HG02798 (cell line): ENCODE data around the gene HMG20A.

Experiments used
- ATAC-seq: cut with Tn5 transposase; IDR thresholded peaks from one replicate; pipeline ENCODE4 v1.9.1; 2021; ENCODE audit warnings: mild to moderate bottlenecking; ENCODE audit not compliant: unreplicated experiment, poor library complexity

The HMG20A gene

DNA sequence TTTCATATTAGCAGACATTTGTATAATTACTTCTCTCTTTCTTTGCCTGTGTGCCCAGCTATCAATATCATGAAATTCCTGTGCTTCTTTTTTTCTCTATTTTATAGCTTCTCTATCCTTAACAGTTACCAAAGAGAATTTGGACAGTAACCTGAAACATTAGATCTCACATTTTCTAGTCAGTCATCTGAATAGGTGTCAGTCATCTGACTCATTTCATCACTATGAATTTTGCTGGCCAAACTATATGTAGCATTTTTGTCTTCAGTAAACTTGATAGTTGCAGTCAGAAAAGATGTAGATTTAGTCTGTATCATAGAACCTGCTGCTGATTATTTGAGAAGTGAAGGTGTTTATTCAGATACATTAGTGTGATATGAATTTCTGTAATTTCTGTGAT is 52.6 kb downstream of the HMG20A start:
- ATAC-seq, result no peak

DNA sequence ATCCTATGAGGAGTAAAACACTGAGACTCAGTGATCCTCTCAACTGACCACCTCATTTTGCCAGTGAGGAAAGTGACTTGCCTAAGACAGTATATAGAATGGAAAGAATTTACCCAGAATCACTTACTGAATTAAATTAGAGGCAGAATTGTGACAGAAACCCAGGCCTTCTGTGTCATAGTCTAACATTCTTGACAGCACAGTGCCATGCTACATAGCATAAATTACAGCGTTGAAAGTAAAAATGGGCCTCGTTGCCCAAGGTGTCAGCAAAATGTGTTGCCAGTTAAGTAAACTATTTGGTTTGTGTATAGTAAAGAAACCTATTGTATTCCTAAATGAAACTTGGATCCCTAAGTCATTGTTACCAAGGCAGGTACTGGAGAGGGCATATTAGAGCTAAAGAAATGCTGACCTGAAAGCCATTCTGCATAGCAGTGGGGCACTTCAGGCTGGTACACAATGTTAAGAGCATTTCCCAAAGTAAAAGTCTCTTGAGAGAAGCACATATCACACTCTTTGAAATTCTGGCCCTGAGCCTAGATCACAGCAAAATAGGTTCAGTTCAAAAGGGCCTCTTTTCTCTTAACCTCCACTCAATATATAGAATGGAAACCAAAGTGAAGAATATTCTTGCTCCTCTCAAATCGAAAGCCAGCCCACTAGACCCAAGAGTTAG is 53.8 kb downstream of the HMG20A start:
- no peak for ATAC-seq

DNA sequence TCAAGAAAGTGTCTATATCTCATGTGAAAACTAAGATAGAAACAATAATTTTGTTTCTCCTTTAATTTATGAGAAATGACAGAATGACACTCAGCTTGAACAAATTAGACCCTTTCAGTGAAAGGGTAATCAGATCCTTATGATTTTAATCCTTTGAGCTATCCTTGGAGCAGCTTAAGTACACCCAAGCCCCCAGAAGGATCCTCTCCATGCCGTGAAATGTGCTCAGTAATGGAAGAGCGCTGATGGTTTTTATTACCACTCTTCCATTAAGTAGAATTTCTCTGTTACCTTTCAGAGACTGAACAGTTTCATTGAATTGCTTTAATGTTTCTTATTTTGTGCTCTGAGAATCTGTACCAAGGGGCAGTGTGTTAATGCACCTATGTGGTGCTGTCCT is 54.3 kb downstream of the HMG20A start:
- no peak for ATAC-seq

DNA sequence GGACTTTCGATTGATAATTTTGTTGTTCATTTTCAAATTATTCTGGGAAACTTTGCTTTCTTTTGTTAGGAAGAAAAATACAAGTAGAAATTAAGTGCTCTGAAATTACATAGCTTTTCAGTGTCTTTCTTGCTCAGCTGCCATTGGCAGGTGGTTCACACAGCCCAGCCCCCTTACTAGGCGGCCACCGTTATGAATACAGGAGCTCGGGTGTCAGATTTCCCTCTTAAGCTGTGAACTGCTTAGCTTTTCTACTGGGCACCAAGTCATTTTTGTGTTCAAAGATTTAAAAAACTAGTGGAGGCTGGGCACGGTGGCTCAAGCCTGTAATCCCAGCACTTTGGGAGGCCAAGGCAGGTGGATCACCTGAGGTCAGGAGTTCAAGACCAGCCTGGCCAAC is 55.2 kb downstream of the HMG20A start:
- no peak for ATAC-seq

DNA sequence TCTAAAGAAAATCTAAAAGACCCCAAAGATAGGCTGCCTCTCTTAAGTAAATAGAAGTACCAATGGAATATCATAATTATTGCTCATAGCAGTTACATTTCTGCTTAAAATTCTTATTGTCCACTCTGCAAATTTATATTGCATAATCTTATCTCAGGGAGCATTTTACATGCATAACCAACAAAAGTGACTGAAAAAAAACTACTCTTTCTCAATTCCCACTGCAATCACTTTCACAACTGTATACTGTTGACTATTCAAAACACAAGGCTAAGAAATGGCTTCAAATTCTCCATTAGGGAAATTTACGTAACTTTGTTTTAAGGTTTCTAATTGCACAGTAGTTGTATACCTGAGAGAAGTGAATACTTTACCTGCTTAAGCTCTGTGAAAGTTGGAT is 56.3 kb downstream of the HMG20A start:
- no peak for ATAC-seq

DNA sequence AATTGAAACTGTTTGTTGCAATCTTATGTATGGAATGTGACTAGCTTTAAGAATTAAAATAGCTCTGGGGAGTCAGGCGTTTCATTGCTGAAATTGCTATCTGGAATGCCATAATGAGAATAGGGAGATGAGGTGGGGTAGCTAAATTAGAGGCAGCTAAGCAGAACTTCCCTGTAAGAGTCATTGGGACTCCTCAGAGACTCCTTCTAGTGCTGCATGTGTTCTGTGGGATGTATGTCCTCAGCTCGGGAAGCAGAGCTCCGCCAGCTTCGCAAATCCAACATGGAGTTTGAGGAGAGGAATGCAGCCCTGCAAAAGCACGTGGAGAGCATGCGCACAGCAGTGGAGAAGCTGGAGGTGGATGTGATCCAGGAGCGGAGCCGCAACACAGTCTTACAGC is 57.4 kb downstream of the HMG20A start:
- no peak for ATAC-seq

DNA sequence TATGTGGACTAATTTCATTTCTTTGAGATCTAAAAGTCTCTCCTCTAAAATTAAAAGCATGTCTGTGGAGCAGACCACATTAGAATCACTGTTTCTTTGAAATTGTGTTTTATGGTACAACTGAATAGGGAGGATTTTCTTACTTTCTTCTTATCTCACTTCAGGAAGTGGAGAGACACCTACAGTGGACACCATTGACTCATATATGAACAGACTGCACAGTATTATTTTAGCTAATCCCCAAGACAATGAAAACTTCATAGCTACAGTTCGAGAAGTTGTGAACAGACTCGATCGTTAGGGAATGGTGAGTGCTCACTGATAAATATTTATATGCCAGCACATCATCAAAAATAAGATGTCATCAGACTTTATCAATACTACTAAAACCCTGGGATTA is 58.3 kb downstream of the HMG20A start:
- no peak for ATAC-seq

DNA sequence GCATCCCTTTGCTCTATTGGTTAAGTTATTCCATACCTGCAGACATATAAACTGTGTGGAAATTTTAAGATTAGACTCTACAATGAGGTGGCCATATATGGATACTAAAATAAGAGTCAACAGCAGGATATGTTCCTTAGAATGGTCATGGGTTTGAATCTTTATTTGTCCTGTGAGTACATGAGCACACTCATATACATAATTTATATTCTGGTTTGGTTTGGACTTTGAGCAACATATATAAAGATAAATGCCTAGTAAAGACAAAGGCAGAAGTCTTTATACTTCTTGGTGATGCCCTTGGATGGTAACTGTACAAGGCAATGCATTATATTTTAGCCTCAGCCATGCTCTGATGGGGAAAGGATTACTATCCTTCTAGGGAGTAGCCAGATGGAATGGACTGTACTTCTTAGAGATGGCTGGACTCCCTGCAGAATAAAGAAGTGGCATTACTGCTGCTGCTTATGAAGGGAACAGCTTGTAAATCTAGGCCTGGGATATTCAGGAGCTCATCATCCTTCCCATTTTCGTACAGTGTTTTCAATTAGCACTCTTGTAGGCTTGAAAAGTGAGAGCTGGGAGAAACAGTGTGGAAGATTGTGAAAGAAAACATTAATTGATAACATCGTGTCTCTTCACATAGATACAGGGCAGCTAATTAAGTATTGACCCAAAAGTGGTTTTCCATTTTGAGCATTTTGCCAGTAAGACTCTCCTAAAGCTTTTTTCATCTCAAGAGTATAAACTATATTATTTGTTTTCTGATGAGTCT is 60.4 kb downstream of the HMG20A start:
- no peak for ATAC-seq

DNA sequence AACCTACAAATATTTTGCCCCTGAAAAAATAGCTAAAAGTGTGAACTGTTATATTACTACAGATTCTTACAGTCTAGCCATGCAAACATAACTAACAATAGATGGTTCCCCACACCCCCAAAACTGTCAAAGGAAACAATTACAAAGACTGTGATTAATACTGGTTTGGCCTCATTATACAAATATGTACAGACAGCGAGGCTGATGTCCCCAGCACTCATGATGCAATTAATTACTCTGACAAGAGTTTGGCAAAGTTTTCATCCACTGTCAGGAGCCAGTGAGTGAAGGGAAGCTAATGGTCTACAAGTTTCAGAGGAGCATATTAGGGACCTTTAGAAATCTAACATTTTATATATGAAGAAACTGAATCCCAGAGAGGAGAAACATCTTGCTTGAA is 61.0 kb downstream of the HMG20A start:
- no peak for ATAC-seq

DNA sequence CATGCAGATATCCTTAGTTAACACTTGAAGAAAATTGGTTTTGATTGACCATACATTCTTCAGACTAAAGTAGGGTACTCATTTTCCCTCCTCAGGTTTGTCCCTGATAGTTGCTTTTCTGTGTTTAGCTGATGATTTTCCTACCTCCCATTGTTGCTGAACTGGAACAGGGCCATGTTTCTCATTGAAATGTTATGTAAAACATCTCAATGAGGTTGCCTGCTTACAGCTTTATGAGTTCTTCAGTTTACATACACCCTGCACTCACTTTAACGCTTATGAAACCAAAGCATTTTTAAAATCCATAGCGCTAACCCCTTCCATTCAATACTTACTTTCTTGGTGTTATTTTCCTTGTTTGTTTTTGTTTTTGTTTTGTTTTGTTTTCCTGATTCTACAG is 61.9 kb downstream of the HMG20A start:
- ATAC-seq, result no peak

DNA sequence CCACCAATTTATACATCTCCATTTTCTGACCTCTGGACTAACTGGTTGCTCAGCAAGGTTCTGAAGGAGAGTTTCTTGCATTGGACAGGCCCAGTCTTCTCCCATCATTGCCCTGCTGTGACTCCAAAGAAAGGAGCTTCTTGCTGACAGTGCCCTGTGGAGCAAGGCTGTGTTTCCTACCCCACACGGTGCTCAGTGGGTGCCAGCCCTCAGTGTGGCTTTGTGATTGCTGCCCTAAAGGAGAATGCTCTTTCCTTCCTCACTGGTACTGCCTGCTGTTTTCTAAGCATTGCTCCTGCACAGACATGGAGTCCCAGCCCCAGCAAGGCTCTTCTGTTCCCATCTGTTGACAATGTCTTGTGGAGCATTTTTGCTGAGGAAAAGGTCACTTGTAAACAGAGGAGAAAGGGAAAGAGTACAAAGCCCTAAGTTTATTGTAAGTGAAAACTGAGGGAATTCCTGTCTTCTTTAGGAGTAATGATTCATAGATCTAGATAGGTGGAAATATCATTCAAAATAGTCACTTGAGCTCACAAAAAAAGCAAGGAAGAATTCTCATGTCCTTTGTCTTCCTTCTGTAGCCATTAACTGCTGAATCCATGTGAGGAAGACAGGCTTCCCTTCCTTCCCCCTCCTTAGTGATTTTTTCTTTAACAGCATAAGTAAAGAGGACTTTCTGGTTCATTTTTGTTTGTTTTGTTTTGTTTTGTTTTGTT is 62.9 kb downstream of the HMG20A start:
- ATAC-seq, result no peak

DNA sequence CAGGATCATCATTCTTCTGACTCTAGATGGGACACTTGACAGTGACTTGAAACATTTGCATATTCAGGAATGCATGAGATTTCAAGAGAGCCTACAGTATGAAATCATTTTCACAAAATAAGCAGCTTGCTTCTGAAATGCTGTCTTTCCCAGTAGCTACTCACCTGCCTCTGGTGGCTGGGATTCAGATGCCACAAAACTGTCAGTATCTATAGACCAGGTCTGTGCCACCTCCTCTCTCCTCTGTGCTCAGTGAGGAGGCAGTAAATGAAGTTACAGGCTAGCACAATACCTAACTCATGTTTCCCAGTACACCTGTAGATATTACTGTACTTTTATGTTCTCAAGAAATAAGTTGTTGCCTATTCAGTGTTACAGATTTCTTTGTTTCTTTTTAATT is 64.3 kb downstream of the HMG20A start:
- ATAC-seq, result no peak

DNA sequence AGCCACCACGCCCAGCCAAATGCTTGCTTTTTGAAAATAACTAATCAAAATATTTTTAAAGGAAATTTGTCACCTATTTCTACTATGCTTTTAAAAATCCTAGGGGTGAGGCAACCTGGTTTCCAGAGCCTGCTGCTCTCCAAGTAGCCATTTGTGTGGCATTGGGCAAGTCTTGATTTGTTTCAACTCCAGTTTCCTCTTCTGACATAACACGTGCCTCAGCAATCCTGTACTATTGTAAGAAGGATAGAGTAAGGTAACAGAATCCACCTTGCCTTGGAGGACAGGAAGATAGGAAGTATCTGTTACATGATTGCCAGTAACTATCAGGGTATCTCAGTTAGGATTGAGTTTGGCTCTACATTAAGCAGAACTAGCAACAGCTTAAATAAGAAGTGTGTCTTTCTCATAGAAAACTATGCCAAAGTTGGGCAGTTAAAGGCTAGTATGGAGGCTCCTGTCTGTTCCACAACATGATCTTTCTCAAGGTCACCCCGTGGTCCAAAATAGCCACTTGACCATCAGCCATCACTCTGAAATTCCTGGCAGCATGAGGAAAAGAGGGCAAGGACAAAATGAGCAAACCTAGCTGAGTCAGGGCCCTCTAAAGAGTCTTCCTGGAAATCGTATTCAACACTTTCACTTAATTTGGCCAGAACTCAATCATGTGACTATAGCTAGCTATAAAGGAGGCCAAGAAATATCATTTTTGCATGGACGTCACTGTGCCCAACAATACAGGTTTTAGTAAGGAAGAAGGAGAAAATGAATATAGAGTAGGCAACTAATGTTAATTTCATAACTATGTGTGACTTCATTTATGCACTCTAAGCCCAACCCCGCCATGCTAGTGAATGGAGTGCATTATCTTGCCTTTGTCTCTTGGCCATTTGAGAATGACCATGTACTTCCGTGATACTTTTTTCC is 66.1 kb downstream of the HMG20A start:
- ATAC-seq, result no peak

DNA sequence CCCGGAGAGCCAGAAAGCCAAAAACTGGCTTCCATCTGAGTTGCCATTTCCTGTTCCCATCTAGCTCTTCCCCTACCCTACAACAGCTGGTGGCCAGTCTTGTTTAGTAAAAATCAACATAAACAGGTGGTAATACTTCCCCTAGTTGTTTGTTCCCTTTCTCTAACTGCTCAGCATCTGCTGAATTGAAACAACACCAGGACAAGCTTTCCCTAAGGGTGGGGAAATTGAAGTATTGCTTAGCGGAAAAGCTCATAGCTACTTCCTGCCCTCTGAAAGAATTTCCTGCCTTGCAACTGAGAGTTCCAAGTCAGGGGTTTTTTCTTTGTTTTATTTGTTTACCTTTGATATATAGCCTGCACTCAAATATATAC is 66.8 kb downstream of the HMG20A start:
- no peak for ATAC-seq

DNA sequence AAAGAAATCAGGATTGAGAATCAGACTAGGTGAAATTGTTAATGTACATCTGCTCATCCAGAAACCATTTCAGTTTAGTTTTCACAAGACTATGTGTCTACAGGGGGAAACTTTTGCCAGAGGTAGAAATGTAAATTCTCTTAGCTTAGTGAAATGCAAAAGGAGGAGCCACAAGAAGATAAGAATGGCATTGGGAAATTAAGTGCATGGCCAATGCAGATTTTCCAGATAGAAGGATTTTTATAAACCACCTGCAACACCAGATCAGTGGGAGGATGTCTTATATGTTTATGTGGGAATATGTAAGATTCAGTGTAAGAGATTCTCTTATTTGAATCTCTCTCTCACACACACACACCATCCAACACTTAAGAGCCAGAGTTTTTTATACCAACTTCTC is 67.2 kb downstream of the HMG20A start:
- ATAC-seq, result no peak

DNA sequence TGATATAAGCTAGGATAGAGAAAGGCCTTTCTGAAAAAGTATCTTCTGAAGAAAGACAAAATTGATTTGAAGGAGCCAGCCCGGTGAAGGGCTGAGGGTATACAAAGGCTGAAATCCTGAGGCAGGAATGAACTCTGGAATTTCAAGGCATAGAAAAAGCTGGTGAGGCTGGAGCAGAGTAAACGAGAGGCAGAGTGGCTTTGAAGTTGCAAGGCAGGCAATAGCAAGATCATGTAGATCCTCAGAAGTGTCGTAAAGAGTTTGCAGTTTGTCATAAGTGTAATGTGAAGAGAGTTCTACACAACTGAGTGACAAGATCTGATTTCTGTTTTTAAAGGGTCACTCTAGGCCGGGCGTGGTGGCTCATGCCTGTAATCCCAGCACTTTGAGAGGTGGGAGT is 69.0 kb downstream of the HMG20A start:
- ATAC-seq, result no peak

DNA sequence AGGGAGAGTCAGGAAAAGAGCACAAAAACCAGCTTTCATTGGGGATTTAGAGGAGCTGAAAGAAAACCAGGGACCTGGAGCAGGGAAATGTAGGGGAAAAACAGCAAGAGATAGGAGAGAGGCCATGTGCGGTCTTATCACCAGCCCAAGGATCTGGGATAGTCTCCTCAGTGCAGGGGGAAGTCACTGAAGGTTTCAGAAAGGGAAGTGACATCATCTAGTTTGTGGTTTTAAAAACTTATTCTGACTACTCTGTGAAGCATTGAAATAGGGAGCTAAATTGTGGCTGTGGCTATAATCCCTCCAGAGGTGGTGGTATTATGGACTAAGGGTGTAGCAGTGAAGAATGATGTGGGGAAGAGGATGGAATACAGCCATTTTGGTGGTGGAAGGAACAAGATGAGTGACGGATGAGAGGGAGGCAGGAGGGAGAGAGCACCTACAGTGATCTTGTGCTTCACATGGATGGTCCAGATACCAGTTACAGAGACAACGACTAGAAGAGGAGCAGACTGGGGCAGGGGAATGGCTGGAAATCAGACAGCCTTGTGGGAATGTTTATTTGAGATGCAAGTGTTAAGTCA is 72.7 kb downstream of the HMG20A start:
- ATAC-seq, result no peak

DNA sequence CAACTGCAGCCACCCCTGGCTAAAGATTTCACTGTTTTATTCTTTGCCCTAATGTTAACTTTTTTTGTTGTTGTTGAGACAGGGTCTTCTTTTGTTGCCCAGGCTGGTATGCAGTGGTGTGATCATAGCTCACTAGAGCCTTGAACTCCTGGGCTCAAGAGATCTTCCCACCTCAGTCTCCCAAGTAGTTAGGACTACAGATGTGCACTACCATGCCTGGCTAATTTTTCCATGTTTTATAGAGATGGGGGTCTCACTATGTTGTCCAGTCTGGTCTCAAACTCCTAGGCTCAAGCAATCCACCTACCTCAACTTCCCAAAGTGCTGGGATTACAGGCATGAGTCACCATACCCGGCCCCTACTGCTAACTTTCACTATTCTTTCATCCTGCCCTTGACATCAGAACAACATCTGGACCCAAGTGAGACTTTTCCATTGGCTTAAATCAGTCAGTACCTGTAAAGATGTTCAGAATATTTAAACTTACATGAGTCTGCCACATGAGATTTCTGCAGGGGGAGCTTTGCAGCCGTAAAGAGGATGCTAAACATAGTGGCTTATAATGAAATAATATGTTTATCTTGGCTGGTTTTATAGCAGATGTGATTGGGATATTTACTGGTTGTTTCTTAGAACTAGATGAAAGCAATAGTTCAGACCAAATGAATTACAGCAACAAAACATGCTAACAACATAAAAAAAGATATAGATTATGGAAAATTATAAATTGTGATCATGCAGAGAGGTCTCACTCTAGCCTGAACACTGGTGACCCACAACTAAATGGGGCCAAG is 73.6 kb downstream of the HMG20A start:
- no peak for ATAC-seq

DNA sequence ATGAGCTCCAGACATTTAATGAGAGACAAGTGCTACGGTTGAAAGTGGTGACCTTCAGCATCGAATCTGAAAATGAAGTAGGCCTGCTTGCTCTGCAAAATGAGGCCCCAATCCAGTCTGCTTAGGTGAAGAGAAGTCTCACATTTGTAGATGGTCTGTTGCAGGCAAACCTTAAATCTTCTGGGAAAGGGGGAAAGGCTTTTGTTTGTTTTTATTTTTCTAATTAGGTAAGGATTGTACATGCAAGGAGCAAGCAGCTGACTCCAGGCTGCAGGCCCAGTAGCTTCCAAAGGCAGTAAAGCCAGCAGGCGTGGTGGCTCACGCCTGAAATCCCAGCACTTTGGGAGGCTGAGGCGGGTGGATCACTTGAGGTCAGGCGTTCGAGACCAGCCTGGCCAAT is 74.3 kb downstream of the HMG20A start:
- no peak for ATAC-seq
